Measurements from ENCODE around the gene ABCC3. TPM values are rescaled to one million over a fixed set of nuclear protein-coding genes. Genes with fewer than 3 reads are reported as not detected.

ABCC3 gene
- total and polyA plus RNA-seq, 4 donors = 9.9 to 145 (median 40.3) TPM

DNA sequence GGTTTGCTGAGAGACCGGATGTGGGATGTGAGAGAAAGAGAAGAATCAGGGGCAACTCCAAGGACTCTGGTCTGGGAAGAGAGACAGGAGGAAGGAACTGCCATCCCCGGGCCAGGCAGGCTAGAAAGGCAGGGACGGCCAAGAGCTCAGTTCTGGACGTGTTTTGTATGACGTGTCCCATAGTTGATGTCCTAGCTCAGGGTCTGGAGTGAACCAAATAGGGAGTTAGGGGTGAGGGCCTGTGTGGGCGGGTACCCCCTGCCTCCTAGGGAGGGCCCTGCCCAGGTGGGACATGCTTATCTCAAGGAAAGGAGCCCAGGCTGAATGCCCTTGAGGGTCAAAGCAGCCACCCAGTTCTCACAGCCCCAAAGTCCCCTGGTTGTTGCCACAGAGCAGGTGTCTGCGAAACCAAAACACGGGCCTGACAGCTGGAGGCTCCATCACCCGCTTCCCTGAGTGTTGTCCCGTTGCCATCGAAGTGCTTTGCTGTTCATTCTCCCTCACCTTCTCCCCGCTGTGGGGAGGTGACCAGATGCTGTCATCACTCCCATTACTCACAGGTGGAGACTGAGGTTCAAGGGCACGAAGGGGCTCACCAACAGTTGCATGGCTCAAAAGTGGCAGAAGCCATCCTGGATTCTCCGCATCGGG lies 7.5 kb downstream of the ABCC3 start:
- Histone ChIP-seq H3K36me3 (ENCODE audit: control insufficient read depth in 1 of 2, insufficient read depth in 2 of 2, low read length in 1 of 2) (no peaks in the 10 kb centered on the region), H3K4me3 (ENCODE audit: low read length in 2 of 2) (no peak overlapping the region), H3K9me3 (ENCODE audit: control insufficient read depth, low read length) (no peaks in the 10 kb centered on the region), H3K27me3 (ENCODE audit: control insufficient read depth in 1 of 2, insufficient read depth in 2 of 2, low read length in 1 of 2) (no peaks in the 10 kb centered on the region), H3K27ac (ENCODE audit: low read depth in 1 of 2, low read length in 2 of 2) (no peak overlapping the region), H3K4me1 (ENCODE audit: control insufficient read depth in 1 of 2, insufficient read depth in 2 of 2, low read length in 2 of 2) (peaks cover 0 to 5% of the 10 kb centered on the region in 2 donors)
- ATAC-seq (ENCODE audit: low FRiP score) = no peak
- 81 to 85% methylated on average over 15 of the region's 15 CpGs for WGBS, 2 donors
- DNase-seq = peak in 1 of 2 donors; percentile 71
- intact Hi-C loops (cut with DNase I) = loop anchor here in 1 of 2 donors (2.0 kb wide), 1 partner anchor 19 kb away; no protein-coding TSS in a partner anchor

DNA sequence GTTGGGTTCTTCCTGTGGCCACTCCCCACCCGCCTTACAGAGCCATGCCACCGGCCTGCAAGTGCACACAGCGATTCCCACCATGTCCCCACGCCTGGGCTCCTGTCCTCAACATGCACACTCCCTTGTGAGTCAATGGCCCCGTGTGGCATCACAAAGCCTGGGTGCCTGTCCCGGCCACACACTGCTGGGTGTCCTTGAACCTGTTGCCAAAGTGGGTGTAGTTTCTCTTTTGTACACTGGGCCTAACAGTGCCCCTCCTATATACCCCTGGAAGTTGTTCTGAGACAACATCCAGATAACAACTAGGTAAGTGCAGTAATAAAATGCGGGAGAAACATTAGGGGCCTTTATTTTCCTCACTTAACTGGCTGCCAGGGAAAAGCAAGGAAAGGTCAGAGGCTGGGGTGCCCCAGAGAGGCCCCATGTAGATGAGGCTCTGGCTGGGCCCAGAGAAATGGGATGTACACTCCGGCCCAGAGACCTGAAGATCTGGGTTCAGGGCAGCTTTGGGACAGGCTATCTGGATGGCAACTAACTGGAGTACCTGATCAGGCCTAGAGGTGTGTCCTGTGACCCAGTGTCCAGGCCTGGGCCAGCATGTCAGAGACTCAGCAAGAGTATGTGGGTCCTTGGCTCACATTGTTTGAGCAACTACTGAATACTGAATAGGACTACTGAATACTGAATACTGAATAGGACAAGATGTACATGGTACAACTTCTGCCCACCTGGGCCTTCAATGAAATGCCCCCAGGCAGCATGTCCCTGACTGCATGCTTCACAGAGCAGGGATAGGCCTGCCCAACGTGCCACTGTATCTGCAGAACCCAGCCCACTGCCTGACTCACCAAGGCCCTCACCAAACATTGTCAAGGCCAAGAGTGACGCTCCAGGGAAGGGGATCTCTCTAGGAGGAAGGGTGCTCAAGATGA lies 8.3 kb downstream of the ABCC3 start:
- H3K36me3 ChIP-seq (ENCODE audit: control insufficient read depth in 1 of 2, insufficient read depth in 2 of 2, low read length in 1 of 2) = no peaks in the 10 kb centered on the region
- peaks cover 0 to 2% of the 10 kb centered on the region in 2 donors for H3K4me1 ChIP-seq (ENCODE audit: control insufficient read depth in 1 of 2, insufficient read depth in 2 of 2, low read length in 2 of 2)
- H3K9me3 ChIP-seq (ENCODE audit: control insufficient read depth, low read length) = no peaks in the 10 kb centered on the region
- intact Hi-C loops (cut with DNase I) = loop anchor here in 1 of 2 donors (2.0 kb wide), 1 partner anchor 18 kb away; no protein-coding TSS in a partner anchor
- DNase-seq (peak in 1 of 2 donors; percentile 66), ATAC-seq (ENCODE audit: low FRiP score) (no peak)
- H3K27me3 ChIP-seq (ENCODE audit: control insufficient read depth in 1 of 2, insufficient read depth in 2 of 2, low read length in 1 of 2) = no peaks in the 10 kb centered on the region
- WGBS, 2 donors = 83 to 85% methylated on average over 10 of the region's 10 CpGs
- no peak overlapping the region for H3K27ac ChIP-seq (ENCODE audit: low read depth in 1 of 2, low read length in 2 of 2)
- H3K4me3 ChIP-seq (ENCODE audit: low read length in 2 of 2) = no peak overlapping the region

DNA sequence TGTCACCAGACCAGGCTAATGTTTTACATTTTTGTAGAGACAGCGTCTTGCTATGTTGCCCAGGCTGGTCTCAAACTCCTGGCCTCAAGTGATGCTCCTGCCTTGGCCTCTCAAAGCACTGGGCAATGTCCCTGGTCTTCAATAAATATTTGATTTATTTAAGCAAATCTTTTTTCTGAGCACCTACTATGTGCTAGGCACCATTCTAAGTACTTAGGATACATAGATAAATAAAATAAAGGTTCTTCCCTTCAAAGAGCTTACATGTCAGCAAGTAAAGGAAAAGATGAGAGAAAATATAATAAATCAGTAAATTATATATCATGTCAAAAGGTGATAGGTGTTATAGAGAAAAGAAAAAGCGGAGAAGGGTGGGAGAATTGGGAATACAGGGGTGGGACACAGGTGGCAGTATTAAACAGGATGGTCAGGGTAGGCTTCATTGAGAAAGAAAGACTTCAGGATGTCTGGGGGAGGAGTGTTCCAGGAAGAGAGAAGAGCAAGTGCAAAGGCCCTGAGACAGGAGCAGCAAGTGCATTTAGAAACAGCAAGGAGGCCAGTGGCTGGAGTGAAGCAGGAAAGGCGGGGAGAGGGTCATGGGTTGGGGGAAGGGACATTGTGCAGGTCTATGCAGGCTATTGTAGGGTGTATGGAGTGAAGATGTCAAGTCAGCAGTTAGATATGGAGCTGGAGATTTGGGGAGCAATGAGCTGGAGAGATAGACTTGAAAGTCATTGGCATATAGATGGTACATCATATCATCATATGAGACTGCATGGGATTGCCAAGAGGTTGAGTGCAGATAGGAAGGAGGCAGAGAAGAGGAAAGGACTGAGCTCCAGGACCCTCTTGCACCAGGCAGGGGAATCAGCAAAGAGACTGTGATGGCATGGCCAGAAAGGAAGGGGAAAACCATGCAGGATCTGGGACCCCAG lies 11.3 kb downstream of the ABCC3 start:
- ATAC-seq (ENCODE audit: low FRiP score) (no peak), DNase-seq (peak; percentile 3 to 12)
- no peaks in the 10 kb centered on the region for H3K36me3 ChIP-seq (ENCODE audit: control insufficient read depth in 1 of 2, insufficient read depth in 2 of 2, low read length in 1 of 2)
- H3K27ac ChIP-seq (ENCODE audit: low read depth in 1 of 2, low read length in 2 of 2) = no peak overlapping the region
- WGBS, 2 donors = 99 to 100% methylated on average over 3 of the region's 3 CpGs
- intact Hi-C loops (cut with DNase I) = no loop called here
- H3K9me3 ChIP-seq (ENCODE audit: control insufficient read depth, low read length) = no peaks in the 10 kb centered on the region
- H3K4me3 ChIP-seq (ENCODE audit: low read length in 2 of 2) = no peak overlapping the region
- H3K27me3 ChIP-seq (ENCODE audit: control insufficient read depth in 1 of 2, insufficient read depth in 2 of 2, low read length in 1 of 2) = no peaks in the 10 kb centered on the region
- no peaks in the 10 kb centered on the region for H3K4me1 ChIP-seq (ENCODE audit: control insufficient read depth in 1 of 2, insufficient read depth in 2 of 2, low read length in 2 of 2)

DNA sequence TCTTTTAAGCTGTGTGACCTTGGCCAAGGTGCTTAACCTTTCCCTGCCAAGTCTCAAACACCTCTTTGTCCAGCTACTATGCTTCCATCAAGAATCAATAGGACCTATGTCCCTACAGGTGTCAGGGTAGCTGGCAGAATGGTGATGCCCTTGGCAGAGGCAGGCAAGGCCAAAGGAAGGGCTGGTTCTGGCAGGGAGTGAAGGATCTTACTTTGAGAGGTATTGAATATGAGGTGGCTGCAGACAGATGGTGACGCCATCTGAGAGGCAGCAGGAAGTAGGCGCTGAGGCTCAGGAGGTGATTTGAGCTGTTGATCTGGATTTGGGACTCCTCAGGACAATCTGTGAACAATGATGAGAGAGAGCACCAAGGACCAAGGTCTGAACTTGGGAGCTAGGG lies 12.5 kb downstream of the ABCC3 start:
- no peaks in the 10 kb centered on the region for H3K9me3 ChIP-seq (ENCODE audit: control insufficient read depth, low read length)
- no peak overlapping the region for H3K4me3 ChIP-seq (ENCODE audit: low read length in 2 of 2)
- 70 to 76% methylated on average over 2 of the region's 2 CpGs for whole genome bisulfite sequencing, 2 donors
- DNase-seq = peak in 1 of 2 donors; percentile 22
- H3K36me3 ChIP-seq (ENCODE audit: control insufficient read depth in 1 of 2, insufficient read depth in 2 of 2, low read length in 1 of 2) = no peaks in the 10 kb centered on the region
- H3K4me1 ChIP-seq (ENCODE audit: control insufficient read depth in 1 of 2, insufficient read depth in 2 of 2, low read length in 2 of 2) = no peaks in the 10 kb centered on the region
- no peaks in the 10 kb centered on the region for H3K27me3 ChIP-seq (ENCODE audit: control insufficient read depth in 1 of 2, insufficient read depth in 2 of 2, low read length in 1 of 2)
- intact Hi-C loops (cut with DNase I) = no loop called here
- ATAC-seq (ENCODE audit: low FRiP score) = no peak
- no peak overlapping the region for H3K27ac ChIP-seq (ENCODE audit: low read depth in 1 of 2, low read length in 2 of 2)

DNA sequence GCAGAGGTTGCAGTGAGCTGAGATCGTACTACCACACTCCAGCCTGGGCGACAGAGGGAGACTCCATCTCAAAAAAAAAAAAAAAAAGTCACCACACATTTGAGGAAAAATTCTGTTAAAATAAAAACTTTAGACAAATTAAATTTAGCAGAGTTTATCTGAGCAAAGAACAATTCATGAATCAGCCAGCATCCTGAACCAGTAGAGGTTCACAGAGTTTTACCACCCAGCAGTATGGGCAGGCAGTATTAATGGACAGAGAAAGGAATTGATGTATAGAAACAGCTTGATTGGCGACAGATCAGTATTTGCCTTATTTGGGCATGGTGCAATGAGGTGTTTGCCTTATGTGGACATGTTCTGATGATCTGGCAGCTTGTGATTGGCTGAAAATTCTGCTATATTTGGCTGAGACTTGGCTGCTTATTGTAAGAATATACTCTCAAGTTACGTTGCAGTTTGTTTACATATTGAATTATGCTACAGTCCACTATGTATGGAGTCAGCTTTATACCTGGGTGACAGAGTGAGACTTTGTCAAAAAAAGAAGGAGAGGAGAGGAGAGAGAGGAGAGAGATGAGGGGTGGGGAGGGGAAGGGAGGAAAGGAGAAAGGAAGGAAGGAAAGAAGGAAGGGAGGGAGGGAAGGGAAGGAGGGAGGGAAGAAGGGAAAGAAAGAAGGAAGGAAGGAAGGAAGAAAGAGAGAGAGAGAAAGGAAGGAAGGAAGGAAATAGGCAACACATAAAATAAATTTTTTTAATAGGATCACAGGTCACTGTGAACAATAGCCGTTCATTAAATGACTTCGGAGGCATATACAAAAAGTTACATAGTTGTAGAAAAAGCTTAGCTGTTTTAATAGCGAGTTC lies 14.6 kb downstream of the ABCC3 start:
- intact Hi-C loops (cut with DNase I) = no loop called here
- no peak for ATAC-seq (ENCODE audit: low FRiP score)
- Histone ChIP-seq H3K4me1 (ENCODE audit: control insufficient read depth in 1 of 2, insufficient read depth in 2 of 2, low read length in 2 of 2) (no peaks in the 10 kb centered on the region), H3K27ac (ENCODE audit: low read depth in 1 of 2, low read length in 2 of 2) (no peak overlapping the region), H3K9me3 (ENCODE audit: control insufficient read depth, low read length) (no peaks in the 10 kb centered on the region), H3K27me3 (ENCODE audit: control insufficient read depth in 1 of 2, insufficient read depth in 2 of 2, low read length in 1 of 2) (no peaks in the 10 kb centered on the region), H3K36me3 (ENCODE audit: control insufficient read depth in 1 of 2, insufficient read depth in 2 of 2, low read length in 1 of 2) (no peaks in the 10 kb centered on the region), H3K4me3 (ENCODE audit: low read length in 2 of 2) (no peak overlapping the region)
- WGBS, 2 donors = 87 to 93% methylated on average over 7 of the region's 7 CpGs
- DNase-seq = no peak

DNA sequence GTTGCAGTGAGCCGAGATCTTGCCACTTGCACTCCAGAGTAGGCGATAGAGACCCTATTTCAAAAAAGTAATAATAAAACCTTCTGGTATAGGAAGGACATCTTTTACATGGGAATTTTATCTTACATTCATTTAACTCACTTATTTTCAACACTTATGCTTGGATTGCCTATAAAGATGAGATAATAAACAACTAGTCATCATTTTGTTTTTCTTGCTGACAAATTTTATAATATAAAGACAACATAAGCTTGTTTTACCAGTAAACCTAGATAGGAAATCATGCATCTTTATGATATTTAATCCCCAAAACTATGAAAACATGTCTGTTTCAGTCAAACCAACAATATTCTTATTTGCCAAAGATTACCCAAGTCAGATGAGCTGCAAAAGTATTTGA lies 17.0 kb downstream of the ABCC3 start:
- no peak for DNase-seq
- 95 to 100% methylated on average over 2 of the region's 2 CpGs for WGBS, 2 donors
- intact Hi-C loops (cut with DNase I) = no loop called here

DNA sequence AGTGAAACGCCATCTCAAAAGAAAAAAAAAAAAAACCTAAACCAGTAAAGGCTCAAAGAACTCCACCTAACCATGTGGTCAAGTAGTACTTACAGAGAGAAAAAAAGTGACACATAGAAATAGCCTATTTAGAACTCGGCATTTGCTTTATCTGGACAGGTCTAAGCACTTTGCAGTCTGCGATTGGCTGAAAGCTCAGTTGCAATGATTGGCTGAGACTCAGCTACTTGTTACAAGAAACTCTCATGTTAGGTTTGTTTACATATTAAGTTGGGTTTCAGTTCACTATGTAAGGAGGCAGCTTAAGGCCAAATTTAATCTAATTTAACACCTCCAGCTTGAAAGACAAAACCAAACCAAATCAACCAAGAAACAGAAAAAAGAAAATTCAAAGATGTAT lies 19.1 kb downstream of the ABCC3 start:
- WGBS, 2 donors = 38 to 44% methylated on average over 3 of the region's 3 CpGs
- Histone ChIP-seq H3K9me3 (ENCODE audit: control insufficient read depth, low read length) (no peaks in the 10 kb centered on the region), H3K4me3 (ENCODE audit: low read length in 2 of 2) (no peak overlapping the region), H3K36me3 (ENCODE audit: control insufficient read depth in 1 of 2, insufficient read depth in 2 of 2, low read length in 1 of 2) (no peaks in the 10 kb centered on the region), H3K27ac (ENCODE audit: low read depth in 1 of 2, low read length in 2 of 2) (no peak overlapping the region), H3K4me1 (ENCODE audit: control insufficient read depth in 1 of 2, insufficient read depth in 2 of 2, low read length in 2 of 2) (no peaks in the 10 kb centered on the region), H3K27me3 (ENCODE audit: control insufficient read depth in 1 of 2, insufficient read depth in 2 of 2, low read length in 1 of 2) (no peaks in the 10 kb centered on the region)
- ATAC-seq (ENCODE audit: low FRiP score) = no peak
- intact Hi-C loops (cut with DNase I) = no loop called here
- no peak for DNase-seq

More for the DNA sequence above, 17.0 kb downstream of the ABCC3 start:
- H3K27me3 ChIP-seq (ENCODE audit: control insufficient read depth in 1 of 2, insufficient read depth in 2 of 2, low read length in 1 of 2) = no peaks in the 10 kb centered on the region
- no peaks in the 10 kb centered on the region for H3K36me3 ChIP-seq (ENCODE audit: control insufficient read depth in 1 of 2, insufficient read depth in 2 of 2, low read length in 1 of 2)
- H3K4me3 ChIP-seq (ENCODE audit: low read length in 2 of 2) = no peak overlapping the region
- H3K4me1 ChIP-seq (ENCODE audit: control insufficient read depth in 1 of 2, insufficient read depth in 2 of 2, low read length in 2 of 2) = no peaks in the 10 kb centered on the region
- no peak for ATAC-seq (ENCODE audit: low FRiP score)
- H3K27ac ChIP-seq (ENCODE audit: low read depth in 1 of 2, low read length in 2 of 2) = no peak overlapping the region
- H3K9me3 ChIP-seq (ENCODE audit: control insufficient read depth, low read length) = no peaks in the 10 kb centered on the region

Measured in aorta (tissue), 5 donors.